ENCODE results near the gene SLC9C2. TPM values are rescaled to one million over a fixed set of nuclear protein-coding genes. Genes with fewer than 3 reads are reported as not detected.

The SLC9C2 gene
- total RNA-seq, 2 donors from 2014 or later: not detected

- no peaks in the 10 kb centered on the region for H3K36me3 ChIP-seq (replicated peaks in 1 of 2; ENCODE audit: insufficient read depth in 1 of 2, low read depth in 2 of 2)
- intact Hi-C loops (cut with DNase I): no loop called here
- ATAC-seq: no peak
These were observed 66.6 kb downstream of the SLC9C2 start for GRCh38 chr1:173536223-173536622.

GRCh38 chr1:173532237-173532636 lies 70.6 kb downstream of the SLC9C2 start:
- H3K27me3 ChIP-seq: no peaks in the 10 kb centered on the region
- intact Hi-C loops (cut with DNase I): no loop called here
- no peak for DNase-seq
- no peak overlapping the region for H3K4me3 ChIP-seq
- no peak overlapping the region for H3K27ac ChIP-seq
- no peak for ATAC-seq
- no peaks in the 10 kb centered on the region for H3K9me3 ChIP-seq
- no peak for TF ChIP-seq CTCF (IDR thresholded peaks at IDR 0.05)
- TF ChIP-seq POLR2A (IDR thresholded peaks at IDR 0.05): no peak
- no peaks in the 10 kb centered on the region for H3K36me3 ChIP-seq (replicated peaks in 1 of 2; ENCODE audit: insufficient read depth in 1 of 2, low read depth in 2 of 2)
- H3K4me1 ChIP-seq: no peaks in the 10 kb centered on the region

More at GRCh38 chr1:173536223-173536622, 66.6 kb downstream of the SLC9C2 start:
- H3K4me3 ChIP-seq: no peak overlapping the region
- no peak for TF ChIP-seq CTCF (IDR thresholded peaks at IDR 0.05)
- no peak for TF ChIP-seq POLR2A (IDR thresholded peaks at IDR 0.05)
- H3K9me3 ChIP-seq: no peaks in the 10 kb centered on the region
- DNase-seq: no peak
- H3K4me1 ChIP-seq: no peaks in the 10 kb centered on the region
- H3K27ac ChIP-seq: no peak overlapping the region
- H3K27me3 ChIP-seq: no peaks in the 10 kb centered on the region

GRCh38 chr1:173530795-173531693 lies 71.8 kb downstream of the SLC9C2 start:
- TF ChIP-seq POLR2A (IDR thresholded peaks at IDR 0.05) (no peak), CTCF (IDR thresholded peaks at IDR 0.05) (no peak)
- H3K36me3 ChIP-seq (replicated peaks in 1 of 2; ENCODE audit: insufficient read depth in 1 of 2, low read depth in 2 of 2): no peaks in the 10 kb centered on the region
- no peak overlapping the region for H3K27ac ChIP-seq
- no peak for DNase-seq
- WGBS, 2 donors: 64 to 67% methylated on average over 4 of the region's 4 CpGs
- no peak overlapping the region for H3K4me3 ChIP-seq
- H3K4me1 ChIP-seq: no peaks in the 10 kb centered on the region
- H3K27me3 ChIP-seq: no peaks in the 10 kb centered on the region
- H3K9me3 ChIP-seq: no peaks in the 10 kb centered on the region
- intact Hi-C loops (cut with DNase I): no loop called here
- no peak for ATAC-seq

DNA sequence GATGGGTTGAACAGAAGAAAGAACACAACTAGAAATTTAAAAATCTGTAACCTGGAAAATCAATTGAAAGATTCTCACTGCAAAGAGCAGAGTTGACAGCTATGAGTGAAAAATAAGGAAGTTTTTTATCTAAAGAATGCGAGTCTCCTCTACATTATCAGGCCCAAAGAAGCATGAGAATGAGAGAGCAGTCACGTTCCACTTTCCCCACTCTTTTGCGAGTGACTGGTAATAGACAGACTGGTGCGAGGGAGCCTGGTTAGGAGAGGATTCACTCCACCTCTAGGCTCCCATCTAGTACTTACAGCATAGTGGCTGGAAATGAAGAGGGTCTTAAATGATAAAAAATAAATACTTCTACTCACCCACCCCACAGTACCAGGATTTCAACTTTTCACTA lies 73.8 kb downstream of the SLC9C2 start:
- Histone ChIP-seq H3K9me3 (no peaks in the 10 kb centered on the region), H3K4me3 (no peak overlapping the region), H3K36me3 (replicated peaks in 1 of 2; ENCODE audit: insufficient read depth in 1 of 2, low read depth in 2 of 2) (no peaks in the 10 kb centered on the region), H3K27me3 (no peaks in the 10 kb centered on the region), H3K4me1 (no peaks in the 10 kb centered on the region), H3K27ac (no peak overlapping the region)
- ATAC-seq (no peak), DNase-seq (no peak)
- intact Hi-C loops (cut with DNase I): no loop called here
- WGBS, 2 donors: 49 to 50% methylated on average over 4 of the region's 4 CpGs
- TF ChIP-seq CTCF (IDR thresholded peaks at IDR 0.05): no peak
- TF ChIP-seq POLR2A (IDR thresholded peaks at IDR 0.05): no peak
